NCI-H526 treated with DMSO at 0.1 percent for 48 hours (cell line): ENCODE data around the gene NIPBL.
"Not testable (repeated sequence)": the region's sequence is repeated elsewhere in the genome, so short reads cannot be mapped to it uniquely, and the experiment has no call there.

Experiments used
- DNase-seq: peaks from one replicate; lab custom pipeline; 2025; lab: John Stamatoyannopoulos, UW

The NIPBL gene

GRCh38 chr5:37028910-37029309 lies 152.3 kb downstream of the NIPBL start:
- no peak for DNase-seq

GRCh38 chr5:37029436-37029835 lies 152.9 kb downstream of the NIPBL start:
- DNase-seq: no peak

GRCh38 chr5:37034955-37035354 lies 158.4 kb downstream of the NIPBL start:
- no peak for DNase-seq

- DNase-seq: no peak
Measured at GRCh38 chr5:37037840-37038239, 161.3 kb downstream of the NIPBL start.

GRCh38 chr5:37039824-37040223 lies 163.3 kb downstream of the NIPBL start:
- no peak for DNase-seq

- no peak for DNase-seq
Measured at GRCh38 chr5:37043693-37044092, 167.1 kb downstream of the NIPBL start.

- DNase-seq: no peak
Measured at GRCh38 chr5:37044120-37044519, 167.6 kb downstream of the NIPBL start.

- no peak for DNase-seq
Measured at GRCh38 chr5:37045703-37046102, 169.1 kb downstream of the NIPBL start.

GRCh38 chr5:37047947-37048346 lies 171.4 kb downstream of the NIPBL start:
- DNase-seq: no peak

GRCh38 chr5:37054391-37054790 lies 177.8 kb downstream of the NIPBL start:
- no peak for DNase-seq

GRCh38 chr5:37055383-37055990 lies 178.9 kb downstream of the NIPBL start:
- no peak for DNase-seq

GRCh38 chr5:37056762-37057161 lies 180.2 kb downstream of the NIPBL start:
- no peak for DNase-seq

- no peak for DNase-seq
Measured at GRCh38 chr5:37060030-37060429, 183.5 kb downstream of the NIPBL start.

- DNase-seq: no peak
Measured at GRCh38 chr5:37063739-37064138, 187.2 kb downstream of the NIPBL start.

- DNase-seq: no peak
Measured at GRCh38 chr5:37064442-37064841, 187.9 kb downstream of the NIPBL start.

GRCh38 chr5:37071487-37071886 lies 194.9 kb downstream of the NIPBL start:
- no peak for DNase-seq

GRCh38 chr5:37071901-37072581 lies 195.5 kb downstream of the NIPBL start:
- no peak for DNase-seq

GRCh38 chr5:37075399-37075950 lies 198.9 kb downstream of the NIPBL start:
- DNase-seq: no peak

- DNase-seq: peak; percentile 33
Measured at GRCh38 chr5:37077146-37077545, 200.6 kb downstream of the NIPBL start.

GRCh38 chr5:37080697-37081096 lies 204.1 kb downstream of the NIPBL start:
- no peak for DNase-seq

GRCh38 chr5:37082977-37083376 lies 206.4 kb downstream of the NIPBL start:
- not testable (repeated sequence) for DNase-seq

GRCh38 chr5:37086026-37086425 lies 209.5 kb downstream of the NIPBL start:
- not testable (repeated sequence) for DNase-seq

- DNase-seq: no peak
Measured at GRCh38 chr5:37086466-37087173, 210.1 kb downstream of the NIPBL start.
